ENCODE data around the gene GK. TPM values are rescaled to one million over a fixed set of nuclear protein-coding genes. Genes with fewer than 3 reads are reported as not detected.
"Not testable (repeated sequence)": the region's sequence is repeated elsewhere in the genome, so short reads cannot be mapped to it uniquely, and the experiment has no call there.

Gene GK
- total RNA-seq, 2 donors from 2014 or later: 70.4 to 120 TPM

DNA sequence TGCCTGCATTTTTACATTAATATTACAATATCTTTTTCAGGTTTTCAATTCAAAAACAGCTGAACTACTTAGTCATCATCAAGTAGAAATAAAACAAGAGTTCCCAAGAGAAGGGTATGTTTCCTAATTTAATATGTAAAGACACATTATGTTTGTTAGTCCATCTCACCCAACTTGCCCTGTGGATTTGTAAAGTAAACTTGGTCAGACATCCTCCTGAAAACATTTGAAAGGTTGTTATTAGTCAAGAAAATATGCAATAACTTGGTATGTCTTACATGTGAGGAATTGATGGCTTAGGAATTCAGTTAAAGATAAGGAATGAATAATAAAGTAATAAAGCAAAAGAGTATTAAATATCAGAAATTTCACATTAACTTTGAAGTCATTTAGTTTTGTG lies 12.2 kb downstream of the GK start:
- Mint-ChIP-seq H3K27ac (no peak overlapping the region), H3K36me3 (ENCODE audit: low read depth) (peaks cover 86% of the 10 kb centered on the region), H3K27me3 (no peaks in the 10 kb centered on the region), H3K4me3 (no peak overlapping the region), H3K9me3 (no peaks in the 10 kb centered on the region), H3K4me1 (peaks cover 7% of the 10 kb centered on the region)
- no peak for ATAC-seq (replicated peaks)

DNA sequence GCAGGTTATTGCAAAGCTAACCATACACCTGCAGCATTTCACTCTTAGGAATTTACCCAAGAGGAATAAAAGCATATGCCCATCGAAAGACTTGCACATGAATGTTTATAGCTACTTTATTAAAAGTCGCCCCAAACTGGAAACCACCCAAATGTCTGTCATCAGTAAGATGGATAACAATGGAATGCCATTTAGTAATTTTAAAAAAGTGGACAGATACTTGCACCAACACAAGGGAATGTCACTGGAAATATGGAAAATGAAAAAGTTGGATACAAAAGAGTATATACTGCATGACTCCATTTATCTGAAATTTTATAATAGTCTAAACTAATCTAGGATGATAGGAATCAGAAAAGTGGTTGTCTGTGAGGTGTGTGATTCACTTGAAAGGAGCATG lies 12.9 kb downstream of the GK start:
- H3K4me1 Mint-ChIP-seq: peaks cover 5% of the 10 kb centered on the region
- no peaks in the 10 kb centered on the region for H3K9me3 Mint-ChIP-seq
- no peak overlapping the region for H3K4me3 Mint-ChIP-seq
- H3K27me3 Mint-ChIP-seq: no peaks in the 10 kb centered on the region
- H3K27ac Mint-ChIP-seq: no peak overlapping the region
- no peak for ATAC-seq (replicated peaks)
- H3K36me3 Mint-ChIP-seq (ENCODE audit: low read depth): peaks cover 88% of the 10 kb centered on the region

DNA sequence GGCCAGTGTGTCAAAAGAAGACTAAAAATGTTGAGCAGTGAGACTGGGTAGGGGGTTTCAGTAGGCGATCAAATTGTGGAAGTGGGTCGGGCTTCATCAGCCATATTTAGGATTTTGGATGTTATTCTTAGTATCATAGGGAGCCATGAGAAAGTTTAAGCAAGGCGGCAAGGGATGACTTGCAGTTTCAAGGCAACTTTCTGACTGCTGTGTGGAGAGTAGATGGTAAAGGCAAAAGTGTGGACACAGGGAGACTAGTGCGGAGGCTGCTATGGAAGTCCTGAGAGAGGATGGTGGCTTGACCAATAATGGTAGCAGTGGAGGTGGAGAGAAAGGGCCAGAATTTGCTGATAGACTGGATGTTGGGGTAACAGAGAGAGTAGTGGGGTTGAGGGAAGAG lies 15.4 kb downstream of the GK start:
- Mint-ChIP-seq H3K36me3 (ENCODE audit: low read depth) (peaks cover 89% of the 10 kb centered on the region), H3K4me1 (no peaks in the 10 kb centered on the region), H3K9me3 (no peaks in the 10 kb centered on the region), H3K4me3 (no peak overlapping the region), H3K27me3 (no peaks in the 10 kb centered on the region), H3K27ac (no peak overlapping the region)
- ATAC-seq (replicated peaks): no peak

DNA sequence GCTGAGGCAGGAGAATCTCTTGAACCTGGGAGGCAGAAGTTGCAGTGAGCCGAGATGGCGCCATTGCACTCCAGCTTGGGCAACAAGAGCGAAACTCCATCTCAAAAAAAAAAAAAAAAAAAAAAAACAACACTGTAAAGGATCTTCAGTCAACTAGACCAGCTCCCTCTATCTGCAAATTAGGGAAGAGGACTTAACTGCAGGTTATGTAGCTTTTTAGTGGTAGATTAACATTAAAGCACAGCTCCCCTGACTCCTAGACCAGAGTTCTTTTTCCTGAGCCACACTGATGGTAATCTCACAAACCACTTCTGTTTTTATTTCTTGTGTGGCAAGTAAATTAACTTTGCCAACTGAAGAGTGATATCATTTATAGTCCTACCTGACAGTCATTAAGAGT lies 18.0 kb downstream of the GK start:
- H3K27me3 Mint-ChIP-seq; H3K4me3 Mint-ChIP-seq; H3K9me3 Mint-ChIP-seq; H3K27ac Mint-ChIP-seq; H3K4me1 Mint-ChIP-seq; ATAC-seq (replicated peaks): not testable (repeated sequence)
- H3K36me3 Mint-ChIP-seq (ENCODE audit: low read depth): peaks cover 86% of the 10 kb centered on the region

DNA sequence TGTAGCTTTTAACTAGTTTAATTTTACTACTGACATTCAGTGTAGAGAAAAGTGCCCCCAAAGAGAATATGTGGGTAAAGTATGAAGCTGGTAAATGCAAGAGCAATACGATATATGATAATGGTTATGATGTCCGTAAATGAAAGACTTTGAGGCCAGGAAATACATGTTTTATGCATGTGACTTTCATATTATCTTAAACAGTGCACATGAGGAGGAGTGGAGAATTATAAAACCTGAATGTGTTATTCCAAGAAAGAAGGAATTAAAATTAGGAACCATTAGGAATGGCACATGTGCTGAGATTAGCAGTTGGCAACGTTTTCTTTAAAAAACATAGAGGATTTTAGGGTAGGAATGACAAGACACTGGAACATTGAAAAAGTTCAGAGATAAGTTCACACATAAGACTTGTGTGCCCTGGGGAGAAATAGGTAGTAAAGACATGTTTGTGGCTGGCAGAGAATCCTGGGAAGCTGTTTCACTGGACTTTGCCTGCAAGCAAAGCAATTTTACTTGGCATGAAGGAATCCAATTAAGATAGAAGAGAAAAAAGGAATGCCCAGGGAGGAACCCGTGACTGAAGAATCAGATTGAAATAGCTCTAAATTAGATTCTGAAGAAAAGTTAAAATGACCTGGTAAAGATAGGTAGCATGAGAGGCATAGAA lies 20.0 kb downstream of the GK start:
- no peak overlapping the region for H3K4me3 Mint-ChIP-seq
- H3K27me3 Mint-ChIP-seq: no peaks in the 10 kb centered on the region
- H3K27ac Mint-ChIP-seq: no peak overlapping the region
- H3K4me1 Mint-ChIP-seq: no peaks in the 10 kb centered on the region
- H3K9me3 Mint-ChIP-seq: no peaks in the 10 kb centered on the region
- no peak for ATAC-seq (replicated peaks)
- peaks cover 89% of the 10 kb centered on the region for H3K36me3 Mint-ChIP-seq (ENCODE audit: low read depth)

DNA sequence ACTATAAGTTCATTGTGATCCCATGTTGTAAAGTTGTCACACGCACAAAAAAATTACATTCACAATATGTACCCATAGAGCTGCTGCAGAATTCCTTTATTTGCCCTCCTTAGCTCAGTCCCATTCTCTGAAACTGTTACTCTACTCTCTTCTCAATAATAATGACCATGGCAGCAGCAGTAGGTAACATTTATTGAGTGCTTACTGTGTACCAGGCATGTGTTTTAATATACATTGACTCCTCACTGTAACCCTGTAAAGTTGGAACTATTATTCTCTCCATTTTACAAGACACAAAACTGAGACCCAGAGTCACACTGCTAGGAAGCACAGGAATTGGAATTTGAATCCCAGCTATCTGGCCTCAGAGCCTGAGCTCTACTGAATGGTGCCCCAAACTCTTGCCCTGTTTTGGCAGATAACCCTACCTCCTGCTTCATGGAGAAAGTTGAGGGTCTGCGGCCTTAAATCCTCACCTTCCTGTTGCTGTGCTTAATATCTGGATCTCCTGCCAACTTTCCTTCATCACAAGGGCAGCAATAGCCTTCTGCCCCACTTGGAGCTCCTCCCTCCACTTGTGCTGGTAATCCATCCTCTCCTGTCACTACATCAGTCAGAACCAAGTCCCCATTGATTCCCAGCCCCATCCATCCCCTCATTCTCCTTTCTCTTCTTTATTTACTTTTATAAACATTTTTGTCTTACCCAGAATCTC lies 20.8 kb downstream of the GK start:
- H3K9me3 Mint-ChIP-seq: no peaks in the 10 kb centered on the region
- no peak for ATAC-seq (replicated peaks)

DNA sequence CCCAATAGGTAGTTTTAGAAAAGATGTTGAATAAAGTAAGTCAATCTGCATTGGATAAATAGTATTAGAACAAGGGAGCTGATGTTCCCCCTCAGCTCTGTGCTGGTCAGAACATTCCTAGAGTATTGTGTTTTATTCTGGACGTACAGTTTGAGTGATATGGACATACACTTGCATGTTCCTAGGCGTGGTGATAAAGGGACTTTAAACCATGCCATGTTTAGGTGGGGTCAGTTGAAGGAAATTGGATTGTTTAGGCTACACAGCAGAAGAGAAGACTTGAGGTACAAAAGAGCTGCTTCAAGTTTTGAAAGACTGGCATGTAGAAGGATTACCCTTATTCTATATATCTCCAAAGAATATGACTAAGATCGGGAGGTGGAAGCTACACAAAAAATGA lies 21.6 kb downstream of the GK start:
- Mint-ChIP-seq H3K4me1 (no peaks in the 10 kb centered on the region), H3K4me3 (no peak overlapping the region), H3K27ac (no peak overlapping the region), H3K27me3 (no peaks in the 10 kb centered on the region), H3K9me3 (no peaks in the 10 kb centered on the region), H3K36me3 (ENCODE audit: low read depth) (peaks cover 89% of the 10 kb centered on the region)
- no peak for ATAC-seq (replicated peaks)

More for the DNA sequence above, 20.8 kb downstream of the GK start:
- Mint-ChIP-seq H3K36me3 (ENCODE audit: low read depth) (peaks cover 89% of the 10 kb centered on the region), H3K27me3 (no peaks in the 10 kb centered on the region), H3K4me3 (no peak overlapping the region), H3K27ac (no peak overlapping the region), H3K4me1 (no peaks in the 10 kb centered on the region)

DNA sequence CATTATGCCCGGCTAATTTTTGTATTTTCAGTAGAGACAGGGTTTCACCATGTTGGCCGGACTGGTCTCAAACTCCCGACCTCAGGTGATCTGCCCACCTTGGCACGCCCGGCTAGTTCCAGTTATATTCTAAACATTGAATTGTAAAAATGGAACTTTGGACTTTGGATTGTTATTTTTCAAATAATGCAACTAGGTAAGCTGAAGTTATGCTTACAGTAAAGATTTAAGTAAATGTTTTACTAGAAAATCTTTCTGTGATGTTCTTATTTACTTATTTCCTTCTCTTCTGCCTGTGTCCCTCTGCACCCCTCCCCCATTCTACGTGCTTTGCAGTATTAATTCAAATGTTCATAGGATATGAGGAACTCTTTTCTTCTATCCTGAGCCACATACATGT lies 26.1 kb downstream of the GK start:
- Mint-ChIP-seq H3K4me1 (peaks cover 4% of the 10 kb centered on the region), H3K36me3 (ENCODE audit: low read depth) (peaks cover 90% of the 10 kb centered on the region), H3K9me3 (no peaks in the 10 kb centered on the region), H3K27ac (no peak overlapping the region), H3K4me3 (no peak overlapping the region), H3K27me3 (no peaks in the 10 kb centered on the region)
- ATAC-seq (replicated peaks): no peak

DNA sequence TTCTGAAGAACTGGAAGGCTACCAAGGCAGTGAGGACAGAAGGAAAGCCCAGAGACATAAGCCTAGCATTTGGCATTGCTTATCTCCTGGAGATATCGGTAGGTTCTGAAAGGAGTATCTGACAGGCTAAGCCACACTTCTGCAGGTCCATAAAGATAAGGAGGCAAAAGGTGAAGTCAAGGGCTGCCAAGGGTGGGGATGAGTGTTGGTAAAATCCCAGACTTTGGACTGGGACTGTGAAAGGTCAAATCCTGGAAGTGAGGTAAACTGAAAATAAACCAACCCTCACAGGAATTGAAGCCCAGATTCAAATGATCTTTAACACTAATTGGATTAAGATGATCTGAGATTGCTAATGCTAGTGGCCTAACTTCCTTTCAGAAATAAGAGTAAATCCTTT lies 27.4 kb downstream of the GK start:
- no peak overlapping the region for H3K4me3 Mint-ChIP-seq
- H3K9me3 Mint-ChIP-seq: no peaks in the 10 kb centered on the region
- H3K36me3 Mint-ChIP-seq (ENCODE audit: low read depth): peaks cover 87% of the 10 kb centered on the region
- peaks cover 4% of the 10 kb centered on the region for H3K4me1 Mint-ChIP-seq
- no peaks in the 10 kb centered on the region for H3K27me3 Mint-ChIP-seq
- no peak for ATAC-seq (replicated peaks)
- H3K27ac Mint-ChIP-seq: no peak overlapping the region

DNA sequence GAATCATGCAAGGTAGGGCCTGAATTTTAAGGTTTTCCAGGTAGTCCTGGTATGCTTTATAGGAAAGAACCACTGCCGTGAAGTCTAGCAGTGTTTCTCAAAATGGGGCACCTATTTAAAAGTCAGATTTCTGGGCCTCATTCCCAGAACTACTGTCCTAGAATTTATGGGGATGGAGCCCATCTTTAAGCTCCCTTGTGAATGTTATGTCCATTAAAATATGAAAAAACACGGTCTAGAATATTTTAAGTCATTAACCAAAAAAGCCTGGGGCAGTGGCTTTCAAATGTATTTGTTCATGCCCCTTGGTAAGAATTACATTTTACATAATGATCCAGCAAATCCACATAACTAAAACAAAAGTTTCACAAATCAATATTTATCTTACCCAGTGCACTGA lies 35.4 kb downstream of the GK start:
- H3K4me3 Mint-ChIP-seq: no peak overlapping the region
- H3K9me3 Mint-ChIP-seq: no peaks in the 10 kb centered on the region
- H3K27ac Mint-ChIP-seq: no peak overlapping the region
- ATAC-seq (replicated peaks): no peak
- H3K27me3 Mint-ChIP-seq: no peaks in the 10 kb centered on the region
- H3K4me1 Mint-ChIP-seq: no peaks in the 10 kb centered on the region
- peaks cover 79% of the 10 kb centered on the region for H3K36me3 Mint-ChIP-seq (ENCODE audit: low read depth)

DNA sequence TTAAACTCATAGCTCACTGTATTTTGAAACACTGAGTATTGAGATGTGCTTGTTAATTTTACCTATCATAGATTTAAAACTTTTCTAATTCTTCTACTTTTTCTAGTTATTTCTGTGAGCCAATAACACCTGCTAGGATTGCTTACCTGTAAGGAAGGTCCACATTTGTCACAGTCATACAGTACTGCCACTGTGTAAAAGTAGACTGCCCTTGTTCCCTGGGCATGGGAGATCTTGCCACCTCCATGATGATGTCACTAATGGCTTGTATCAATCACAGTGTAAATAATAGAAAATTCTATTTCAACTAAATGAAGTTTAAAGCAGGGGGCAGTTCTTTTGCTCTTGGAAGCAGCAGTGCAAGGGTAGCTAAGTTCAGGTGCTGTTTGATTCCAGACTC lies 35.9 kb downstream of the GK start:
- H3K9me3 Mint-ChIP-seq: no peaks in the 10 kb centered on the region
- no peak overlapping the region for H3K4me3 Mint-ChIP-seq
- no peak for ATAC-seq (replicated peaks)
- no peak overlapping the region for H3K27ac Mint-ChIP-seq
- no peaks in the 10 kb centered on the region for H3K27me3 Mint-ChIP-seq
- peaks cover 79% of the 10 kb centered on the region for H3K36me3 Mint-ChIP-seq (ENCODE audit: low read depth)
- no peaks in the 10 kb centered on the region for H3K4me1 Mint-ChIP-seq

DNA sequence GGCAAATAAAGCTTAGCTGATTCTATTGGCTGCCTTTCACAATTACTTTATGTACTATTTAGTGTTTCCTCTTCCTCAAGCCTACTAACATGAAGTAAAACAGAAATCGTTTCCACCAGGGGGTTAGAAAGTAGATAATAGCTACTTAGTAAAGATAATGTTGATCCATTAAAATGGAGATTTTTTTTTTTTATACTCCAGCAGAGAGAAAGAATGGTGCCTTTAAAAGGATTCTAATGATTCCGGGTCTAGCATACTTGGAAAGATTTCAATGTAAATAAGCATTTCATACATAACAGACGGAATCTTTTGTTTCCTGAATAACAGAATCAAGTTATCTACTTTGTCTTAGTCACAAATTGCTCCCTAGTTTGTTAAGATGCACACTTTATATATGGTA lies 37.1 kb downstream of the GK start:
- H3K4me1 Mint-ChIP-seq: no peaks in the 10 kb centered on the region
- H3K27ac Mint-ChIP-seq: no peak overlapping the region
- H3K27me3 Mint-ChIP-seq: no peaks in the 10 kb centered on the region
- peaks cover 88% of the 10 kb centered on the region for H3K36me3 Mint-ChIP-seq (ENCODE audit: low read depth)
- H3K4me3 Mint-ChIP-seq: no peak overlapping the region
- no peak for ATAC-seq (replicated peaks)
- no peaks in the 10 kb centered on the region for H3K9me3 Mint-ChIP-seq

DNA sequence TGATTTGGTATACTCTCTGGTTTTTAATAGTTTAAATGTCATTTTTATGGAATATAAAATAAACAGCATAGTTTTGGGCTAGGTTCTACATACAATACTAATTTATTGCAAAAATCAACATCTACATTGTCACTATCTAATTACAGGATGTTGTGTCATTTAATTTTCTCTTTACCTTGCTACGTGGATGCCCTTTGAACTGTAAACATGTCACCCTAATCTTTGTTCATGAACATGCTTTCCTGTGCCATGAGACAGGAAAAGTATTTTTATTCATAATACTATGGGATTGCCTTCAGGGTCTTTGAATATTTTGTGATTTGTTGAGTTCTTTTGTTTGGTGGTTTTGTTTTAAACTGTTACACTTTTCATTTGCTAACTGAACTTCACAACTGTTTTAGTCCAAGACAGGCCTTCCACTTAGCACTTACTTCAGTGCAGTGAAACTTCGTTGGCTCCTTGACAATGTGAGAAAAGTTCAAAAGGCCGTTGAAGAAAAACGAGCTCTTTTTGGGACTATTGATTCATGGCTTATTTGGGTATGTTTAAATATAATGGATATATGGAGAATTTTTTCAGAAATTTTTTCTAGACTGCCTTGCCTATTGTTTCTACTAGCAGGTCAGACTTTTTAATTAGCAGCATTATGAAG lies 40.9 kb downstream of the GK start:
- Mint-ChIP-seq H3K27me3 (no peaks in the 10 kb centered on the region), H3K27ac (no peak overlapping the region), H3K36me3 (ENCODE audit: low read depth) (peaks cover 78% of the 10 kb centered on the region), H3K9me3 (no peaks in the 10 kb centered on the region), H3K4me1 (no peaks in the 10 kb centered on the region), H3K4me3 (no peak overlapping the region)
- no peak for ATAC-seq (replicated peaks)

DNA sequence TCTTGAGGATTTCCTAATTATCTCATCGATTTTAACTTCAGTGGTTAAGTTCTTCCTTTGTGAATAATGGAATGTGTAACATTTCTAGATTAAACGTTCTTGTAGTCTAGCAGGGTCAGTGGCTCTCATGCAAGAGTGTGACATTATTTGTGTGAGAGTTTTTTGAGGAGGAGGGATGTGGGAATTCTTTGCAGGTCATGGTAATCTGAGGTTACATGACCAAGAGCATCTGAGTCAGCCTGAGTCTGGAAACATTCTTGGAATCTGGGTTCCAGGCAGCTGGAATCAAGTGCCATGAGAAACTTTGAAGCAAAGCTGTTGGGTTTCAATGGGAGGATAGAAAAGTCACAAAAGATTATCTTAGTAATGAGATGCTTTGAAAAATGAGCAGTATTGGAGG lies 49.5 kb downstream of the GK start:
- H3K4me3 Mint-ChIP-seq: no peak overlapping the region
- no peak for ATAC-seq (replicated peaks)
- H3K36me3 Mint-ChIP-seq (ENCODE audit: low read depth): peaks cover 88% of the 10 kb centered on the region
- no peaks in the 10 kb centered on the region for H3K27me3 Mint-ChIP-seq
- no peak overlapping the region for H3K27ac Mint-ChIP-seq
- H3K4me1 Mint-ChIP-seq: no peaks in the 10 kb centered on the region
- H3K9me3 Mint-ChIP-seq: no peaks in the 10 kb centered on the region

DNA sequence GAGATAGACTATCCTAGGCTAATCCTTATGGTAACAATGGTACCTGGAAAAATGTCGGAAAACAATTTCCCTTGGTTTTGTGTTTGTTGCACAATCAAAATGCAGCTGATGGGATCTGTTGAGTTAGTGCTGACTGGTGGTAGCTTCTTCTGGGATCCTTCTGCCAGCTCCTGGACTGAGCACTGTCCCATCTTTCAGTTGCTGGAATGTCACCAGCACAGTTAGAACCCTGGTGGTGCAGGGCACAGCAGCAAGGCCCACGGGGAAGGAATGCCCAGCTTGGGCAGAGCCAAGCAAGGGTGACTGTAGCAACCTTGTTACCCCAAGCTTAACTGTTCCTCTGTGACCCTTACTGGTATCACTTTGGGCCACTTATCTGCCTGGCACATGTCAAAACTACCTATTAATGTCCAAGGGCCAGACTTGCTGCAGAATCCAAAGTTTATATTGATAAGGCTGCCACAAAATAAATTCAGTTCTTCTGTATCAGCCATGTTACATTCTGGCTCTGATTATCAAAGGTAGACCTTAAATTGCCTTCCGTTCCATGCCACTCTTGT lies 53.1 kb downstream of the GK start:
- no peak for ATAC-seq (replicated peaks)
- no peaks in the 10 kb centered on the region for H3K4me1 Mint-ChIP-seq
- peaks cover 97% of the 10 kb centered on the region for H3K36me3 Mint-ChIP-seq (ENCODE audit: low read depth)
- no peak overlapping the region for H3K4me3 Mint-ChIP-seq
- H3K27me3 Mint-ChIP-seq: no peaks in the 10 kb centered on the region
- no peaks in the 10 kb centered on the region for H3K9me3 Mint-ChIP-seq
- H3K27ac Mint-ChIP-seq: no peak overlapping the region

Data from activated T-helper 17 cell treated with anti-CD3 and anti-CD28 coated beads, Interleukin-2, amount 50 U/mL, for 72 hours (primary cell).